ENCODE results near the gene RPL32.

Gene RPL32

DNA sequence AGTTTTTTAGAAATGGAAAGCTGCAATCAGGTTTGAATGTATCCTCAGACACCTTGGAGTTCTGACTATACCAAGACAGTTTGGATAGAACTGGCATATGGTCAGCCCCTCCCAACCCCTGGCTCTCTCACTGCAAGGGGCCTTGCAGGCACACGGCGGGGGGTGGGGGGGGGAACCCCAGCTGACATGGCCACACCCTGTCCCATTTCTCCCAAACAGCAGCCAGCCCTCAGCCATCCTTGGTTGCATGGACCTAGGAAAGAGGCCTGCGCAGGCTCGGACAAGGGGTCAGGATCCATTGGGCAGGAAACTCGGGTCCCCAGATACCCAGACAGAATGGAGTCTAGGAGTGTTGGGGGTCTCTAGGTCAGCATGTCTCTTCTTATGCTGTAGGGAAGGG is 30.4 kb downstream of the RPL32 start:
- H2BK120ac ChIP-seq (ENCODE audit: low read depth, low read length) = no peak overlapping the region
- H3K4me1 ChIP-seq (ENCODE audit: control insufficient read depth, insufficient read depth, low read depth, low read length) = peaks cover 9% of the 10 kb centered on the region
- WGBS = 76% methylated on average over 5 of the region's 5 CpGs
- no peak for DNase-seq
- no peak overlapping the region for H4K8ac ChIP-seq (ENCODE audit: low read length)
- H3K4ac ChIP-seq (ENCODE audit: low read depth in 1 of 2, low read length in 2 of 2) = no peak overlapping the region
- H3K14ac ChIP-seq (ENCODE audit: low read length in 2 of 2) = peak overlapping the region in 1 of 2 experiments; percentile 81
- H3K23ac ChIP-seq (ENCODE audit: low read length in 2 of 2) = no peak overlapping the region
- no peaks in the 10 kb centered on the region for H3K79me1 ChIP-seq (replicated peaks; ENCODE audit: low read length, poor library complexity, severe bottlenecking)
- H3K4me3 ChIP-seq (ENCODE audit: insufficient read depth in 1 of 2, low read depth in 1 of 2, low read length in 2 of 2) = no peak overlapping the region
- H2BK12ac ChIP-seq (ENCODE audit: low read length in 2 of 2) = peak overlapping the region in 1 of 2 experiments; percentile 16
- peaks cover 0 to 42% of the 10 kb centered on the region in 2 experiments for H3K36me3 ChIP-seq (ENCODE audit: control insufficient read depth in 1 of 2, insufficient read depth in 2 of 2, low read depth in 1 of 2, low read length in 2 of 2)
- peaks cover 0 to 16% of the 10 kb centered on the region in 2 experiments for H3K27me3 ChIP-seq (ENCODE audit: control insufficient read depth in 1 of 2, insufficient read depth in 1 of 2, low read length in 2 of 2)
- peak overlapping the region; percentile 13 for H2AK5ac ChIP-seq (ENCODE audit: low read length, severe bottlenecking)
- H2BK5ac ChIP-seq (ENCODE audit: low read depth, low read length, poor library complexity, severe bottlenecking) = no peak overlapping the region
- peak overlapping the region; percentile 35 for H3K27ac ChIP-seq (ENCODE audit: low read length, poor library complexity, severe bottlenecking)
- H3K4me2 ChIP-seq (ENCODE audit: low read length, poor library complexity, severe bottlenecking) = peak overlapping the region; percentile 23
- peak overlapping the region; percentile 11 to 59 for H3K18ac ChIP-seq (ENCODE audit: low read depth in 1 of 2, low read length in 2 of 2)
- no peaks in the 10 kb centered on the region for H3K9me3 ChIP-seq (ENCODE audit: control insufficient read depth, low read length)
- peak overlapping the region; percentile 68 for H3K9ac ChIP-seq (ENCODE audit: low read length)
- H4K91ac ChIP-seq (ENCODE audit: low read length) = peak overlapping the region; percentile 1
- no peak overlapping the region for H2AFZ ChIP-seq (ENCODE audit: low read depth, low read length)
- no peak overlapping the region for H2BK15ac ChIP-seq (ENCODE audit: low read depth, poor library complexity, severe bottlenecking)

DNA sequence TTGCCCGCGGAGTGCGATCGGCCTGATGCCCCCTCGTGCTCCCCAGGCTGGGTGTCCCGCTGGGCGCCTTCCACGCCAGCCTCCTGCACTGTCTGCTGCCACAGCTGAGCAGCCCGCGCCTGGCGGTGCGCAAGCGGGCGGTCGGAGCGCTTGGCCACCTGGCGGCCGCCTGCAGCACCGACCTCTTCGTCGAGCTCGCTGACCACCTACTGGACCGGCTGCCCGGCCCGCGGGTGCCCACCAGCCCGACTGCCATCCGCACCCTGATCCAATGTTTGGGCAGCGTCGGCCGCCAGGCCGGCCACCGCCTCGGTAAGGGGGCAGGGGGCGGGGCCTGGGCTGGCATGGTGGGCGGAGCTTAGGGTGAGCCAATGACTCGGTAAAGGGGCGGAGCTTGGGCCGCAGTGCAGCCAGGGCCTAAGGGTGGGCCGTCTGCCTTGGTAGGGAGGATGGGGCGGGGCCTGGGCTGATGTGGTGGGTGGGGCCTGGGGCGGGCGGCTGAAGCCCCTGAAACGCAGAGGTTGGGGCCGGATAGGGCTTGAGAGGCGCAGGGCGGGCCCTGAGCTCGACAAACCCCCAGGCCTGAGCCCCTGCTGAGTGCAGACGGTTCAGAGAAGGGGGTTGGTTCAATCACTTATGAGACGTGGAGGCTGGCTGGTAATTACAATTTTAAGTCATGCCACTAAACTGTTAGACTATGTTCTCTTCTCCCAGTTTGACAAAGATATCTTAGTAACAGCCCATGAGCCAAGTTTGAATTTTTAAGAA is 31.2 kb downstream of the RPL32 start:
- Histone ChIP-seq H3K4me1 (ENCODE audit: control insufficient read depth, insufficient read depth, low read depth, low read length) (peaks cover 9% of the 10 kb centered on the region), H3K27me3 (ENCODE audit: control insufficient read depth in 1 of 2, insufficient read depth in 1 of 2, low read length in 2 of 2) (peaks cover 0 to 16% of the 10 kb centered on the region in 2 experiments), H2BK5ac (ENCODE audit: low read depth, low read length, poor library complexity, severe bottlenecking) (peak overlapping the region; percentile 47), H2BK15ac (ENCODE audit: low read depth, poor library complexity, severe bottlenecking) (peak overlapping the region; percentile 13), H3K4ac (ENCODE audit: low read depth in 1 of 2, low read length in 2 of 2) (peak overlapping the region; percentile 60 to 70), H4K8ac (ENCODE audit: low read length) (peak overlapping the region; percentile 91), H3K14ac (ENCODE audit: low read length in 2 of 2) (peak overlapping the region in 1 of 2 experiments; percentile 91), H3K27ac (ENCODE audit: low read length, poor library complexity, severe bottlenecking) (peak overlapping the region; percentile 35), H2BK12ac (ENCODE audit: low read length in 2 of 2) (peak overlapping the region in 1 of 2 experiments; percentile 86), H4K91ac (ENCODE audit: low read length) (peak overlapping the region; percentile 58), H3K23ac (ENCODE audit: low read length in 2 of 2) (no peak overlapping the region), H3K9ac (ENCODE audit: low read length) (peak overlapping the region; percentile 68), H2AK5ac (ENCODE audit: low read length, severe bottlenecking) (no peak overlapping the region), H3K36me3 (ENCODE audit: control insufficient read depth in 1 of 2, insufficient read depth in 2 of 2, low read depth in 1 of 2, low read length in 2 of 2) (peaks cover 0 to 36% of the 10 kb centered on the region in 2 experiments), H2AFZ (ENCODE audit: low read depth, low read length) (peak overlapping the region; percentile 92), H3K18ac (ENCODE audit: low read depth in 1 of 2, low read length in 2 of 2) (peak overlapping the region; percentile 85 to 88), H3K4me2 (ENCODE audit: low read length, poor library complexity, severe bottlenecking) (peak overlapping the region; percentile 86), H3K4me3 (ENCODE audit: insufficient read depth in 1 of 2, low read depth in 1 of 2, low read length in 2 of 2) (peak overlapping the region; percentile 68 to 79), H2BK120ac (ENCODE audit: low read depth, low read length) (no peak overlapping the region), H3K79me1 (replicated peaks; ENCODE audit: low read length, poor library complexity, severe bottlenecking) (no peaks in the 10 kb centered on the region), H3K9me3 (ENCODE audit: control insufficient read depth, low read length) (no peaks in the 10 kb centered on the region)
- under 1% methylated on average over 49 of the region's 50 CpGs for WGBS
- DNase-seq = peak; percentile 91

DNA sequence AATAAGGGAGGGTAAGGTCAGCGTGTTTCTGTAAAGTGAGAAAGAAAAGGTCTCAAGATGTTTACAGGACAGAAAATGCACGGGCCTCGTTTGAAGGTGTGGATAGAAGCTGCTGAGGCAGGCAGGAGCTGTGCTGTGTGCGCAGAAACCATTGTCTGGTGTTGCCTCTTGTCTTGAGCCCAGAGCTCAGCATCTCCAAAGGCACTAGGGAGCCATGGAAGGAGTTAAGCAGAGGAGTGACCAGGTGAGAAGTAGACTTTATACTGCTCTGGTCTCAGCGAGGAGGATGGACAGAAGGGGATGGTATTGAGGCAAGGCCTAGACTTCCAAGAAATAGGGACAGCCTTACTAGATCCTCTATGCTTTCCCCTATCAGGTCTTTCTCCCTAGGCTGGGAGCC is 31.9 kb downstream of the RPL32 start:
- Histone ChIP-seq H2BK5ac (ENCODE audit: low read depth, low read length, poor library complexity, severe bottlenecking) (no peak overlapping the region), H3K4me2 (ENCODE audit: low read length, poor library complexity, severe bottlenecking) (peak overlapping the region; percentile 86), H3K27ac (ENCODE audit: low read length, poor library complexity, severe bottlenecking) (peak overlapping the region; percentile 21), H3K27me3 (ENCODE audit: control insufficient read depth in 1 of 2, insufficient read depth in 1 of 2, low read length in 2 of 2) (peaks cover 0 to 11% of the 10 kb centered on the region in 2 experiments), H3K79me1 (replicated peaks; ENCODE audit: low read length, poor library complexity, severe bottlenecking) (no peaks in the 10 kb centered on the region), H3K14ac (ENCODE audit: low read length in 2 of 2) (no peak overlapping the region), H3K4me3 (ENCODE audit: insufficient read depth in 1 of 2, low read depth in 1 of 2, low read length in 2 of 2) (peak overlapping the region in 1 of 2 experiments; percentile 79), H3K4me1 (ENCODE audit: control insufficient read depth, insufficient read depth, low read depth, low read length) (peaks cover 9% of the 10 kb centered on the region), H2AK5ac (ENCODE audit: low read length, severe bottlenecking) (no peak overlapping the region), H3K36me3 (ENCODE audit: control insufficient read depth in 1 of 2, insufficient read depth in 2 of 2, low read depth in 1 of 2, low read length in 2 of 2) (peaks cover 0 to 35% of the 10 kb centered on the region in 2 experiments), H2BK12ac (ENCODE audit: low read length in 2 of 2) (no peak overlapping the region), H4K91ac (ENCODE audit: low read length) (no peak overlapping the region), H3K9ac (ENCODE audit: low read length) (peak overlapping the region; percentile 68), H3K9me3 (ENCODE audit: control insufficient read depth, low read length) (no peaks in the 10 kb centered on the region), H2AFZ (ENCODE audit: low read depth, low read length) (no peak overlapping the region), H2BK15ac (ENCODE audit: low read depth, poor library complexity, severe bottlenecking) (no peak overlapping the region), H2BK120ac (ENCODE audit: low read depth, low read length) (no peak overlapping the region), H3K4ac (ENCODE audit: low read depth in 1 of 2, low read length in 2 of 2) (no peak overlapping the region), H3K23ac (ENCODE audit: low read length in 2 of 2) (no peak overlapping the region), H3K18ac (ENCODE audit: low read depth in 1 of 2, low read length in 2 of 2) (no peak overlapping the region), H4K8ac (ENCODE audit: low read length) (no peak overlapping the region)
- DNase-seq = no peak
- 98% methylated on average over 4 of the region's 5 CpGs for WGBS

- no peak overlapping the region for H3K4me2 ChIP-seq (ENCODE audit: low read length, poor library complexity, severe bottlenecking)
- peaks cover 9% of the 10 kb centered on the region for H3K4me1 ChIP-seq (ENCODE audit: control insufficient read depth, insufficient read depth, low read depth, low read length)
- H4K91ac ChIP-seq (ENCODE audit: low read length) = no peak overlapping the region
- DNase-seq = no peak
- H3K36me3 ChIP-seq (ENCODE audit: control insufficient read depth in 1 of 2, insufficient read depth in 2 of 2, low read depth in 1 of 2, low read length in 2 of 2) = peaks cover 0 to 34% of the 10 kb centered on the region in 2 experiments
- H3K27me3 ChIP-seq (ENCODE audit: control insufficient read depth in 1 of 2, insufficient read depth in 1 of 2, low read length in 2 of 2) = peaks cover 0 to 11% of the 10 kb centered on the region in 2 experiments
- H2AFZ ChIP-seq (ENCODE audit: low read depth, low read length) = no peak overlapping the region
- no peak overlapping the region for H2AK5ac ChIP-seq (ENCODE audit: low read length, severe bottlenecking)
- no peaks in the 10 kb centered on the region for H3K79me1 ChIP-seq (replicated peaks; ENCODE audit: low read length, poor library complexity, severe bottlenecking)
- WGBS = 96% methylated on average over 1 of the region's 3 CpGs
- H2BK12ac ChIP-seq (ENCODE audit: low read length in 2 of 2) = no peak overlapping the region
- no peak overlapping the region for H3K14ac ChIP-seq (ENCODE audit: low read length in 2 of 2)
- H2BK120ac ChIP-seq (ENCODE audit: low read depth, low read length) = no peak overlapping the region
- no peak overlapping the region for H3K23ac ChIP-seq (ENCODE audit: low read length in 2 of 2)
- no peak overlapping the region for H4K8ac ChIP-seq (ENCODE audit: low read length)
- H3K9me3 ChIP-seq (ENCODE audit: control insufficient read depth, low read length) = no peaks in the 10 kb centered on the region
- no peak overlapping the region for H2BK5ac ChIP-seq (ENCODE audit: low read depth, low read length, poor library complexity, severe bottlenecking)
- H3K4ac ChIP-seq (ENCODE audit: low read depth in 1 of 2, low read length in 2 of 2) = no peak overlapping the region
- no peak overlapping the region for H3K9ac ChIP-seq (ENCODE audit: low read length)
- no peak overlapping the region for H3K27ac ChIP-seq (ENCODE audit: low read length, poor library complexity, severe bottlenecking)
- no peak overlapping the region for H3K4me3 ChIP-seq (ENCODE audit: insufficient read depth in 1 of 2, low read depth in 1 of 2, low read length in 2 of 2)
- no peak overlapping the region for H3K18ac ChIP-seq (ENCODE audit: low read depth in 1 of 2, low read length in 2 of 2)
- no peak overlapping the region for H2BK15ac ChIP-seq (ENCODE audit: low read depth, poor library complexity, severe bottlenecking)
Observed at GRCh38 chr3:12809001-12809400, 32.4 kb downstream of the RPL32 start.
